Suprapubic skin (tissue), 4 donors: ENCODE data around the gene EFCAB5. TPM values are rescaled to one million over a fixed set of nuclear protein-coding genes. Genes with fewer than 3 reads are reported as not detected.
"Not testable (repeated sequence)": the region's sequence is repeated elsewhere in the genome, so short reads cannot be mapped to it uniquely, and the experiment has no call there.

Experiments used
- DNase-seq, 2 donors: peaks; one replicate each; pipeline ENCODE4 v3.0.0-alpha.2; 2019; ENCODE audit warnings: low spot score in 2 of 2
- H3K27ac ChIP-seq: fragments of 200-600 bp; sonication (generic); one replicate; pipeline ENCODE4 v1.5.1; 2019
- H3K27me3 ChIP-seq: fragments of 200-600 bp; sonication (generic); one replicate; pipeline ENCODE4 v1.5.1; 2019
- H3K36me3 ChIP-seq: fragments of 200-600 bp; sonication (generic); one replicate; pipeline ENCODE4 v1.5.1; 2019
- H3K4me1 ChIP-seq: fragments of 200-600 bp; sonication (generic); one replicate; pipeline ENCODE4 v1.5.1; 2019
- H3K4me3 ChIP-seq: fragments of 200-600 bp; sonication (generic); one replicate; pipeline ENCODE4 v1.5.1; 2019; ENCODE audit warnings: mild to moderate bottlenecking
- H3K9me3 ChIP-seq: fragments of 200-600 bp; sonication (generic); one replicate; pipeline ENCODE4 v1.5.1; 2019
- CTCF ChIP-seq, 2 donors: fragments of 200-600 bp in 1 of 2; fragments of 450-650 bp in 1 of 2; sonication (generic) in 1 of 2; IDR thresholded peaks; one replicate each; pipeline ENCODE4 v1.5.1; 2016 to 2019; ENCODE audit warnings: antibody characterized with exemption in 2 of 2, mild to moderate bottlenecking in 1 of 2, moderate library complexity in 1 of 2
- EP300 ChIP-seq: sonication (generic); formaldehyde crosslinking; IDR thresholded peaks from one replicate; pipeline ENCODE4 v1.6.1; 2017; ENCODE audit warnings: antibody characterized with exemption
- POLR2A ChIP-seq, 2 donors: fragments of 450-650 bp; IDR thresholded peaks; one replicate each; pipeline ENCODE4 v1.6.1; 2017; ENCODE audit warnings: antibody characterized with exemption in 2 of 2, mild to moderate bottlenecking in 2 of 2, moderate library complexity in 2 of 2
- POLR2AphosphoS5 ChIP-seq, 3 donors: sonication (generic); formaldehyde crosslinking; IDR thresholded peaks; one replicate each; pipeline ENCODE4 v1.6.1; 2017; ENCODE audit warnings: antibody characterized with exemption in 3 of 3
- WGBS: methylation state at CpG from one replicate; pipeline ENCODE4 v1.1.5; 2018; 5-methylcytosine and 5-hydroxymethylcytosine counted together
- total RNA-seq, 4 donors: library from RNA; depleted of rRNA; stranded (reverse); fragments of >200 nt; gene quantifications; one replicate each; pipeline ENCODE4 v1.1.0, GENCODE V29; 2016

Gene EFCAB5
- total RNA-seq, 4 donors from 2014 or later, result 0.13 to 0.21 (median 0.16) TPM; not detected in 1

- DNase-seq, result no peak
- 21% methylated on average over 4 of the region's 4 CpGs for WGBS
- no peaks in the 10 kb centered on the region for H3K9me3 ChIP-seq
- no peak overlapping the region for H3K27ac ChIP-seq
- H3K27me3 ChIP-seq, result no peaks in the 10 kb centered on the region
- no peak overlapping the region for H3K4me3 ChIP-seq
- TF ChIP-seq EP300 (no peak), POLR2A (IDR thresholded peaks at IDR 0.05) (no peak), CTCF (IDR thresholded peaks at IDR 0.05) (peak; percentile 56 to 74)
- peaks cover 3% of the 10 kb centered on the region for H3K4me1 ChIP-seq
- H3K36me3 ChIP-seq, result no peaks in the 10 kb centered on the region
Measured at GRCh38 chr17:30021708-30022317, 80.4 kb downstream of the EFCAB5 start.

- not testable (repeated sequence) for H3K36me3 ChIP-seq, H3K9me3 ChIP-seq, H3K27me3 ChIP-seq, H3K4me3 ChIP-seq, DNase-seq, H3K27ac ChIP-seq, H3K4me1 ChIP-seq
- WGBS, result 83% methylated on average over 1 of the region's 2 CpGs
Measured at GRCh38 chr17:30025325-30025724, 83.9 kb downstream of the EFCAB5 start.

GRCh38 chr17:30027676-30028075 lies 86.2 kb downstream of the EFCAB5 start:
- TF ChIP-seq CTCF (IDR thresholded peaks at IDR 0.05), result no peak
- no peak for TF ChIP-seq EP300
- TF ChIP-seq POLR2AphosphoS5 (IDR thresholded peaks at IDR 0.05), result no peak
- TF ChIP-seq POLR2A (IDR thresholded peaks at IDR 0.05), result no peak
- Histone ChIP-seq H3K27me3 (no peaks in the 10 kb centered on the region), H3K9me3 (no peaks in the 10 kb centered on the region), H3K36me3 (no peaks in the 10 kb centered on the region), H3K27ac (no peak overlapping the region), H3K4me1 (no peaks in the 10 kb centered on the region), H3K4me3 (no peak overlapping the region)
- whole genome bisulfite sequencing, result 91% methylated on average over 4 of the region's 4 CpGs
- no peak for DNase-seq

- no peaks in the 10 kb centered on the region for H3K9me3 ChIP-seq
- no peaks in the 10 kb centered on the region for H3K4me1 ChIP-seq
- TF ChIP-seq CTCF (IDR thresholded peaks at IDR 0.05), result no peak
- no peak for TF ChIP-seq EP300
- no peak for TF ChIP-seq POLR2A (IDR thresholded peaks at IDR 0.05)
- TF ChIP-seq POLR2AphosphoS5 (IDR thresholded peaks at IDR 0.05), result no peak
- H3K36me3 ChIP-seq, result no peaks in the 10 kb centered on the region
- 93% methylated on average over 4 of the region's 4 CpGs for WGBS
- no peak overlapping the region for H3K4me3 ChIP-seq
- no peak overlapping the region for H3K27ac ChIP-seq
- no peak for DNase-seq
- H3K27me3 ChIP-seq, result no peaks in the 10 kb centered on the region
Measured at GRCh38 chr17:30031214-30031869, 89.9 kb downstream of the EFCAB5 start.

- H3K9me3 ChIP-seq, result no peaks in the 10 kb centered on the region
- no peak overlapping the region for H3K27ac ChIP-seq
- TF ChIP-seq CTCF (IDR thresholded peaks at IDR 0.05) (no peak), POLR2A (IDR thresholded peaks at IDR 0.05) (no peak), EP300 (no peak), POLR2AphosphoS5 (IDR thresholded peaks at IDR 0.05) (no peak)
- no peaks in the 10 kb centered on the region for H3K36me3 ChIP-seq
- DNase-seq, result no peak
- peaks cover 3% of the 10 kb centered on the region for H3K27me3 ChIP-seq
- no peak overlapping the region for H3K4me3 ChIP-seq
- H3K4me1 ChIP-seq, result no peaks in the 10 kb centered on the region
- 72% methylated on average over 2 of the region's 2 CpGs for WGBS
Measured at GRCh38 chr17:30035369-30035768, 93.9 kb downstream of the EFCAB5 start.

GRCh38 chr17:30040719-30041518 lies 99.5 kb downstream of the EFCAB5 start:
- WGBS, result 58% methylated on average over 5 of the region's 5 CpGs
- not testable (repeated sequence) for DNase-seq, H3K4me1 ChIP-seq, H3K27ac ChIP-seq, H3K27me3 ChIP-seq, H3K4me3 ChIP-seq, H3K9me3 ChIP-seq, H3K36me3 ChIP-seq
